Activated T-helper 2 cell treated with anti-CD3 and anti-CD28 coated beads, Interferon-gamma antibody, Interleukin-2, Interleukin-4, amounts not matched to agents 10 μg/mL and 5 μg/mL and 100 μg/mL, durations not matched to agents 14 hours and 24 hours and 36 hours (primary cell): ENCODE data around the gene GRM4. TPM values are rescaled to one million over a fixed set of nuclear protein-coding genes. Genes with fewer than 3 reads are reported as not detected.

Experiments used
- DNase-seq: peaks from one replicate; pipeline ENCODE4 v3.0.0; 2021; ENCODE audit warnings: low spot score
- H3K27ac Mint-ChIP-seq: one replicate; pipeline ENCODE4 v1.8.0; 2021; ENCODE audit warnings: mixed read lengths
- H3K27me3 Mint-ChIP-seq: one replicate; pipeline ENCODE4 v1.8.0; 2021; ENCODE audit warnings: low read depth, mixed read lengths
- H3K36me3 Mint-ChIP-seq: one replicate; pipeline ENCODE4 v1.8.0; 2021; ENCODE audit warnings: low read depth, mixed read lengths
- H3K4me1 Mint-ChIP-seq: one replicate; pipeline ENCODE4 v1.8.0; 2021; ENCODE audit warnings: low read depth, mixed read lengths
- H3K4me3 Mint-ChIP-seq: one replicate; pipeline ENCODE4 v1.8.0; 2021; ENCODE audit warnings: low read depth, mild to moderate bottlenecking, moderate library complexity, mixed read lengths
- H3K9me3 Mint-ChIP-seq: one replicate; pipeline ENCODE4 v1.8.0; 2021; ENCODE audit warnings: mixed read lengths
- intact Hi-C: fragments of 100-400 bp; cut with micrococcal nuclease; formaldehyde crosslinking; loops from one replicate; pipeline ENCODE4 v1.15.1; 2023
- total RNA-seq: library from RNA; stranded (reverse); gene quantifications from 2 replicates; pipeline ENCODE4 v1.2.3, GENCODE V29; 2022

The GRM4 gene
- total RNA-seq, 1 donor from 2014 or later = not detected

- intact Hi-C loops = no loop called here
- Mint-ChIP-seq H3K27ac (no peak overlapping the region), H3K9me3 (no peaks in the 10 kb centered on the region), H3K27me3 (no peaks in the 10 kb centered on the region), H3K4me3 (no peak overlapping the region), H3K36me3 (no peaks in the 10 kb centered on the region), H3K4me1 (peaks cover 3% of the 10 kb centered on the region)
- no peak for DNase-seq
Measured at GRCh38 chr6:33985313-33985751, 160.6 kb downstream of the GRM4 start.

- Mint-ChIP-seq H3K4me3 (no peak overlapping the region), H3K4me1 (peaks cover 3% of the 10 kb centered on the region), H3K27me3 (no peaks in the 10 kb centered on the region), H3K9me3 (no peaks in the 10 kb centered on the region), H3K36me3 (no peaks in the 10 kb centered on the region), H3K27ac (no peak overlapping the region)
- intact Hi-C loops = no loop called here
- no peak for DNase-seq
Measured at GRCh38 chr6:33984466-33985312, 161.2 kb downstream of the GRM4 start.

GRCh38 chr6:33983721-33984465, 162.0 kb downstream of the GRM4 start:
- Mint-ChIP-seq H3K27ac (no peak overlapping the region), H3K4me1 (peaks cover 3% of the 10 kb centered on the region), H3K9me3 (no peaks in the 10 kb centered on the region), H3K4me3 (no peak overlapping the region), H3K27me3 (peaks cover 5% of the 10 kb centered on the region), H3K36me3 (no peaks in the 10 kb centered on the region)
- DNase-seq = no peak
- intact Hi-C loops = no loop called here

- H3K36me3 Mint-ChIP-seq = no peaks in the 10 kb centered on the region
- no peak for DNase-seq
- H3K4me1 Mint-ChIP-seq = peaks cover 3% of the 10 kb centered on the region
- H3K27me3 Mint-ChIP-seq = peaks cover 5% of the 10 kb centered on the region
- intact Hi-C loops = no loop called here
- H3K27ac Mint-ChIP-seq = no peak overlapping the region
- no peak overlapping the region for H3K4me3 Mint-ChIP-seq
- H3K9me3 Mint-ChIP-seq = no peaks in the 10 kb centered on the region
Measured at GRCh38 chr6:33983109-33983716, 162.7 kb downstream of the GRM4 start.

- peaks cover 9% of the 10 kb centered on the region for H3K27me3 Mint-ChIP-seq
- no peak for DNase-seq
- no peak overlapping the region for H3K27ac Mint-ChIP-seq
- no peaks in the 10 kb centered on the region for H3K9me3 Mint-ChIP-seq
- no peaks in the 10 kb centered on the region for H3K36me3 Mint-ChIP-seq
- no peak overlapping the region for H3K4me3 Mint-ChIP-seq
- intact Hi-C loops = no loop called here
- H3K4me1 Mint-ChIP-seq = peaks cover 3% of the 10 kb centered on the region
Measured at GRCh38 chr6:33981861-33982260, 164.0 kb downstream of the GRM4 start.

GRCh38 chr6:33981421-33981820, 164.5 kb downstream of the GRM4 start:
- H3K4me1 Mint-ChIP-seq = peaks cover 3% of the 10 kb centered on the region
- no peaks in the 10 kb centered on the region for H3K9me3 Mint-ChIP-seq
- intact Hi-C loops = no loop called here
- DNase-seq = no peak
- H3K27ac Mint-ChIP-seq = no peak overlapping the region
- H3K4me3 Mint-ChIP-seq = no peak overlapping the region
- H3K27me3 Mint-ChIP-seq = peaks cover 14% of the 10 kb centered on the region
- no peaks in the 10 kb centered on the region for H3K36me3 Mint-ChIP-seq

- Mint-ChIP-seq H3K36me3 (no peaks in the 10 kb centered on the region), H3K9me3 (no peaks in the 10 kb centered on the region), H3K4me1 (peaks cover 3% of the 10 kb centered on the region), H3K4me3 (no peak overlapping the region), H3K27me3 (peaks cover 14% of the 10 kb centered on the region), H3K27ac (no peak overlapping the region)
- intact Hi-C loops = no loop called here
- no peak for DNase-seq
Measured at GRCh38 chr6:33980176-33981175, 165.4 kb downstream of the GRM4 start.

GRCh38 chr6:33979750-33980149, 166.1 kb downstream of the GRM4 start:
- DNase-seq = no peak
- intact Hi-C loops = no loop called here

GRCh38 chr6:33978412-33979150, 167.3 kb downstream of the GRM4 start:
- intact Hi-C loops = no loop called here
- H3K27ac Mint-ChIP-seq = no peak overlapping the region
- H3K4me1 Mint-ChIP-seq = peaks cover 3% of the 10 kb centered on the region
- H3K9me3 Mint-ChIP-seq = no peaks in the 10 kb centered on the region
- H3K4me3 Mint-ChIP-seq = no peak overlapping the region
- peaks cover 24% of the 10 kb centered on the region for H3K27me3 Mint-ChIP-seq
- no peaks in the 10 kb centered on the region for H3K36me3 Mint-ChIP-seq
- DNase-seq = no peak

More at GRCh38 chr6:33979750-33980149, 166.1 kb downstream of the GRM4 start:
- H3K27me3 Mint-ChIP-seq = peaks cover 15% of the 10 kb centered on the region
- no peaks in the 10 kb centered on the region for H3K9me3 Mint-ChIP-seq
- H3K36me3 Mint-ChIP-seq = no peaks in the 10 kb centered on the region
- no peak overlapping the region for H3K27ac Mint-ChIP-seq
- peaks cover 3% of the 10 kb centered on the region for H3K4me1 Mint-ChIP-seq
- H3K4me3 Mint-ChIP-seq = no peak overlapping the region

- DNase-seq = no peak
- Mint-ChIP-seq H3K4me1 (no peaks in the 10 kb centered on the region), H3K36me3 (no peaks in the 10 kb centered on the region), H3K4me3 (no peak overlapping the region), H3K9me3 (no peaks in the 10 kb centered on the region), H3K27ac (no peak overlapping the region), H3K27me3 (peaks cover 25% of the 10 kb centered on the region)
- intact Hi-C loops = no loop called here
Measured at GRCh38 chr6:33977606-33978411, 168.1 kb downstream of the GRM4 start.
